HG02623 (cell line): Measurements from ENCODE around the gene ADAMTS16.
A peak's percentile ranks its signal among the peaks of the same experiment; 100 is the strongest.

Experiments used
- ATAC-seq: cut with Tn5 transposase; IDR thresholded peaks from one replicate; pipeline ENCODE4 v1.9.1; 2021; ENCODE audit warnings: moderate library complexity; ENCODE audit not compliant: unreplicated experiment

ADAMTS16 gene

GRCh38 chr5:5182508-5183188 lies 42.5 kb downstream of the ADAMTS16 start:
- ATAC-seq, result no peak

- no peak for ATAC-seq
These were observed 43.1 kb downstream of the ADAMTS16 start for GRCh38 chr5:5183189-5183699.

DNA sequence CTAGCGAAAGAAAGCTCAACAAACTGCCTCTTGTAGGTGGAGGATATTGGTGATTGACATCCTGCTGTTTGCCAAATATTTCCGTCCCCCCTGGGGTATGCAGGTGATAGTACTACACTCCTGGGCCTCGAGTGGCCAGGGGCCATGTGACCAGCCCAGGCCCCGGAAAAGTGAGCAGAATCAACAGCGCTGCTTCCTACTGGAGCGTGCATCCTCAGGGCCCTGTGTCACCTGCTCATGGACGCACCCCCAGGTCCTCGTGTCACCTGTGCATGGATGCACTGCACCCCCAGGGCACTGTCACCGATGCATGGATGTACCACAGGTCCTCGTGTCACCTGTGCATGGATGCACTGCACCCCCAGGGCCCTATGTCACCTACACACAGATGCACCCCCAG lies 43.8 kb downstream of the ADAMTS16 start:
- ATAC-seq, result no peak

GRCh38 chr5:5188376-5189050 lies 48.4 kb downstream of the ADAMTS16 start:
- no peak for ATAC-seq

GRCh38 chr5:5189051-5189430 lies 48.9 kb downstream of the ADAMTS16 start:
- ATAC-seq, result no peak

DNA sequence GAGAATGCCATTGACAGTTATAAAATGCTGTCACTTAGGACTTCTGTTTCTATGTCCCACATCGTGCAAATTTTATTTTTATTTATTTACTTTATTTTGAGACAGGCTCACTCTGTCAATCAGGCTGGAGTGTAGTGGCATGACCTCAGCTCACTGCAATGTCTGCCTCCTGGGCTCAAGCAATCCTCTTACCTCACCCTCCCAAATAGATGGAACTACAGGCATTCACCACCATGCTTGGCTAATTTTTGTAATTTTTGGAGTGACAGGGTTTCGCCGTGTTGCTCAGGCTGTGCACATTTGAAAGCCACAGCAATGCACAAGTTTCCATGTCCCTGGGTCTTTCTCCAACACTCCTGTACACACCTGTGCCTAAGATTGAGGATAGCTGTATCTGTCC lies 51.8 kb downstream of the ADAMTS16 start:
- ATAC-seq, result no peak

DNA sequence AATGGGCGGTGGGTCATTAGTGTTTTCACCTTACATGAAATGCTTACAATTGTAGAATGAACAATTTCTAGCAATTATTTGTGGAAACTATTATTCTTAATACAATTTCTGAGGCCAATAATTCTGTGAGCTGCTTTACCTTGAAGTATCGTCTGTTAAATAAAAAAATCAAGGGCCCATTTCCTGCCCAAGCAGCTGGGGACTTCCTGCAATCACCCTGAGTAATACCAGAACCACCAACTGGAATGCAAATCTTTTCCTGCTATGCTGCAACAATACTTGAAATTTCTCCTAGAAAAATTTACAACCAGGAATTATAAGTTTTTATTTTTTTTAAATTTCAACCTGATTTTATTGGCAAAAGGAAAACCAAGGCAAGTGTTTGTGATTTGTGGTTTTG lies 52.6 kb downstream of the ADAMTS16 start:
- ATAC-seq, result no peak

DNA sequence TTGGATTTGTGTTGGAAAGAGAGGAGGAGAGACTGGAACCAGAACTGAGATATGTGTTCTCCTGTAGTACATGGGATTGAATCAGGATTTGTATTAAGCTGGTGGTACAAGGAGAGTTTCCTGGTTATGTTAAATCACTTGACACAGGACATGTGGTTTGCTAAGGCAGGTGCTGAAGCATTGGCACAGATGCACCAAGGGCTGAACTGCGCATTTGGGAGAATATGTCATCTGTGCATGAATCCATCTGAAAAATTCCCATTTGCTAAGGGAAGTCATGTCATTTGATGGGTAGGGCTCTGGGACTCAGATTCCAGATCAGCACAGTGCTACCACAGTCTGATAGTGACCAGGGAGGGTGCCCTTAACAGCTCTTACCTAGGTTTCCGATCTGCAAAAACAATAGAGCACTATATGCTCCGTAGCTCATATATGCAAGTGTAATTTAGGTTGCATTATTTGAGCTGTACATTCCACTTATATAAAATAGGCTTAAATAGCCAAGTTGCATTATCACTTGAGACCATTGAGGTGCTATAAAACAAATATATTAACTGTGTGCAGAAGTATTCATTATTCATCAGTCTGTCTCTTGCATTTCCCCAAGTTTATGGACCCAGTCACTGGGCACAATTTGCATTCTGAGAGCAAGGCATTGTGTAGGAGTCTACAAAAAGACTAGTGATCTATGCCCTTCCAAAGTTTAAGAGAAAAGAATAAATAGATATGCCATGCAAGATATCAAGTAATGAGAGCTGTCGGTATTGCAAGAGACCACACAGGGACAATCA lies 55.2 kb downstream of the ADAMTS16 start:
- ATAC-seq, result no peak

GRCh38 chr5:5198135-5198534 lies 58.0 kb downstream of the ADAMTS16 start:
- ATAC-seq, result no peak

DNA sequence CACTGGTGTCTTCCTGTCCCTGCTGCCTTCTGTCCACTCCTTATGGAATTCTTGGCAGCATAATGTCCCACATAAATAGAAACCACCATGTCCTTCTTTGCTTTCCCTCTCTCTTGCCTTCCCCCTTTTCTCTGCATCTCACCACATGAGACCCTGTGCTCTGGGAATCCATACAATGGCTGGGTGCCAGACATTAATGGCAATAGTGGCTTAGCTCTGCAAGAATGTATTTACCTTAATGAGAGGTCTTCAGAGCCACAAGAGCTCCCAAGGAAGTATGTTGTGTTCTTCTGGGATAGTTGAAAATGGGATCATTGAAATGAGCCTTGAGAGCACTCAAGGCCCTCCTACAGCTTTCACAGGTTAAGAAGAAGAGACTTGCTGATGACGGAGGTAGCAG lies 58.7 kb downstream of the ADAMTS16 start:
- no peak for ATAC-seq

DNA sequence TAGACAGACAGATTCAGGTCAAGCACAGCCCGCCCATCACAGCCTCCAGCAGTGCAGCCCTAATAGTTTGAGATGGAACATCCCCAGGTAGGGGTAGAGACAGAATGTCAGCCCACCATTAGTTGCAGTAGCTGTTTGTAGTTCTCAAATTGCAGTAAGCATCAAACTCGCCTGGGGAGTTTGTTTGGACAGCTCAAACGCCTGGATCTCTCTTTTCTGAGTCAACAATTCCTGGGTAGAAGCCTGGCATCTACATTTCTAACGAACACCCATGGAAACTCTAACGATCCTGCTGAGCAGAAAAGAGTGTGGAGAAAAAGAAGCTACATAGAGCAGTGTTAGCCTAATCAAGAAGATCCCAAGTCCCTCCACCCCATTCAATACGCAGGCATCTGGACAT lies 59.4 kb downstream of the ADAMTS16 start:
- no peak for ATAC-seq

- no peak for ATAC-seq
These were observed 60.0 kb downstream of the ADAMTS16 start for GRCh38 chr5:5200133-5200532.

DNA sequence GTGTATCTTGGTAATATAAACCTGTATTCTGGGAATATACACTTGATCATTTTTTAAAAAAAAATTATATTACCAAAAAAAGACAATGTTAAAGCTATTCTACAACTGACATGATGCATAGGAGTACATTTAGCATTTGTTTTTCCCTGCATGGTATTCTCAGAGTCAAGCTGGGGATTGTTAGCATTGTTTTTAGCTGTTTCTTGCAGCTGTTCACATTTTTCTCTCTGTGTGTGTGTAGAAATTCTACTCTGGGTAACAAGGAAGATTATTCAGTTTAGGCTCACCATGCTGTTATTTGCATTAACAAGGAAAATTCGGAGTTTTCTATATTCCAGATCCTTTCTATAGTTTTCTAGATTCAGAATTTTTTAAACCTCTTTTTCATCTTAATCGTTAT lies 62.2 kb downstream of the ADAMTS16 start:
- no peak for ATAC-seq

- no peak for ATAC-seq
These were observed 63.3 kb downstream of the ADAMTS16 start for GRCh38 chr5:5203451-5203850.

GRCh38 chr5:5207828-5208227 lies 67.7 kb downstream of the ADAMTS16 start:
- no peak for ATAC-seq

- ATAC-seq, result no peak
These were observed 69.0 kb downstream of the ADAMTS16 start for GRCh38 chr5:5209089-5209488.

DNA sequence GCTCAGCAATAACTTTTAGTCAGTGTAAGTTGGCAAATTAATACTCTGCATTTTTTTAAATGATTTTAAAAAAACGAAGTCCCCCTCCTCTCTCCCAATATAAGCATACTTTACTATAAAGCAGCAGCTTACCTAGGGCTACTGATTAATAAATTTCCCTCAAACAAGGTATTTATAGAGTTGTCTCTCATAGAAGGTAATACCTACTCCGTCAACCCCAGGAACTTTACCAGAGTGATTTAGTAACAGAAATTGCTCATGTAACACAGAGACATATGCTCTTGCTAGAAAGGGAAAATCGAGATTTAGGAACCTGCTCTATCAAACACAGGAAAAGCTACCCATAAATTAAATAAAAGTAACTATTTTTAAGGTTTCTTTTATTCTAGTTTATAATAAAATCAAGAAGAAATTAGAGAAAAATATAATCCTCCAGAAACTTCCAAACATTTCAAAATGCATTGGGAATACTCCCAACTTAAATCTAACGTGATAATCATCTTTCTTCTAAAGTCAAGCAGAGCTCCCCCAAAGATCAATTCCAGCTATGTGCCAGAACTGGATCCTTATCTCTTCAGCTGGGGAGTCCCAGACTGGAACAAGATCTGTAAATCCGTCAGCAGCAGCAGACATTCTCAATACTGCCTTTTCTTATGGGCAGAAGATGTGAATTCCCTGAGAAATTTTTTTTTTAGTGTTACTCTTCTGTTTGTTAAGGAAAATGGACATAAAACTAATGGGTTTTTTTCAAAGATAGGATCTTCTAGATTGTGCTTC lies 69.6 kb downstream of the ADAMTS16 start:
- no peak for ATAC-seq

- ATAC-seq, result peak; percentile 66
These were observed 77.2 kb downstream of the ADAMTS16 start for GRCh38 chr5:5217371-5217770.

GRCh38 chr5:5218396-5218795 lies 78.3 kb downstream of the ADAMTS16 start:
- no peak for ATAC-seq

GRCh38 chr5:5219541-5219940 lies 79.4 kb downstream of the ADAMTS16 start:
- ATAC-seq, result no peak
